H1 (cell line): ENCODE results near the gene USP10.

Experiments used
- ATF3 ChIP-seq: IDR thresholded peaks from 2 replicates; pipeline ENCODE4 v1.6.1; 2011; ENCODE audit warnings: low read depth, mild to moderate bottlenecking, low read length; ENCODE audit not compliant: insufficient read depth
- CBX8 ChIP-seq: fragments of 300-800, 300-1000 bp; sonication (generic); IDR thresholded peaks from 2 replicates; pipeline ENCODE4 v1.7.1; 2016; ENCODE audit warnings: low read depth, low read length, borderline replicate concordance
- CEBPB ChIP-seq: IDR thresholded peaks from 2 replicates; pipeline ENCODE4 v1.6.1; 2012; ENCODE audit warnings: low read depth, low read length
- GTF2F1 ChIP-seq: IDR thresholded peaks from 2 replicates; pipeline ENCODE4 v1.6.1; 2012; ENCODE audit warnings: low read depth, low read length, improper control_type of control experiment, borderline replicate concordance
- JUN ChIP-seq: IDR thresholded peaks from 2 replicates; pipeline ENCODE4 v1.6.1; 2011; ENCODE audit warnings: low read depth, mild to moderate bottlenecking, improper control_type of control experiment, low read length
- POLR2A ChIP-seq, 2 experiments: IDR thresholded peaks; 1 replicate in 1 of 2; 2 replicates in 1 of 2; pipeline ENCODE4 v1.6.1; 2011; ENCODE audit warnings: low read depth in 2 of 2, low read length in 2 of 2, mild to moderate bottlenecking in 2 of 2; ENCODE audit errors: control extremely low read depth in 1 of 2
- RAD21 ChIP-seq, 2 experiments: IDR thresholded peaks in 1 of 2; conservative IDR thresholded peaks in 1 of 2; 2 replicates each; pipeline ENCODE4 v1.6.1; 2011; ENCODE audit warnings: low read depth in 2 of 2, low read length in 2 of 2, improper control_type of control experiment in 1 of 2, inconsistent platforms in 1 of 2, mild to moderate bottlenecking in 1 of 2, moderate library complexity in 1 of 2
- RFX5 ChIP-seq: IDR thresholded peaks from 2 replicates; pipeline ENCODE4 v1.6.1; 2011; ENCODE audit warnings: low read depth, low read length, improper control_type of control experiment, borderline replicate concordance
- RXRA ChIP-seq: IDR thresholded peaks from 2 replicates; pipeline ENCODE4 v1.6.1; 2011; ENCODE audit warnings: low read depth, mild to moderate bottlenecking, low read length, moderate library complexity; ENCODE audit not compliant: insufficient read depth
- TAF7 ChIP-seq: optimal IDR thresholded peaks from 2 replicates; pipeline ENCODE3; 2011; ENCODE audit warnings: low read depth, mild to moderate bottlenecking, inconsistent platforms, low read length, moderate library complexity, borderline replicate concordance
- TF ChIP-seq, protein P1 (sequence below), 3 experiments: IDR thresholded peaks; 1 replicate in 2 of 3; 2 replicates in 1 of 3; pipeline versions ENCODE4 v1.5.1 to v1.6.1; 2011; ENCODE audit warnings: low read length in 3 of 3, mild to moderate bottlenecking in 3 of 3, inconsistent platforms in 2 of 3, low read depth in 1 of 3, moderate library complexity in 1 of 3; ENCODE audit not compliant: insufficient read depth in 1 of 3; ENCODE audit errors: control extremely low read depth in 1 of 3
- TF ChIP-seq, protein P2 (sequence below): IDR thresholded peaks from 2 replicates; pipeline ENCODE4 v1.6.1; 2012; ENCODE audit warnings: low read length, inconsistent platforms
- TF ChIP-seq, protein P3 (sequence below): IDR thresholded peaks from 2 replicates; pipeline ENCODE4 v1.6.1; 2011; ENCODE audit warnings: low read length, improper control_type of control experiment

DNA sequence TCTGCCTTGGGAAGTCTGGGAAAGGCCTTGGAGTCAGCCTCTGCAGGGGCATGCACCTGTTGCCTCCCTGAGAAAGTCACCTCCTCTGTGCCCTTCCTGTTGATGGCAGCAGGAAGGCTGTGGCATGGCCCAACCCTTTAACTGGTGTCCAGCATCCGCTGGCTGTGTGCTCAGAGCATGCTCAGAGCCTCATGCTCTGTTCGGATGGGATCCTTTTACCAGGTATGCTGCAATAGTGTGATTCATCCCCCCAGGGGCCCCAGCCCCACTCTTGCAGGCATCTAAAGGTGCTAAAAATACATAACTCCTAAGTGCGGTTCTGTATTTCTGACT lies 26.6 kb upstream of the USP10 start:
- TF ChIP-seq TAF7 (no peak), RXRA (no peak), JUN (no peak), RFX5 (no peak), CEBPB (no peak), RAD21 (IDR thresholded peaks at IDR 0.05 in 1 of 2, conservative IDR thresholded peaks at IDR 0.05 in 1 of 2; ENCODE audit: low read depth in 2 of 2, low read length in 2 of 2) (no peak), CBX8 (no peak), ATF3 (no peak), POLR2A (IDR thresholded peaks at IDR 0.05; ENCODE audit: control extremely low read depth in 1 of 2, low read depth in 2 of 2, low read length in 2 of 2) (no peak), GTF2F1 (no peak)
- TF ChIP-seq, protein P1, sequence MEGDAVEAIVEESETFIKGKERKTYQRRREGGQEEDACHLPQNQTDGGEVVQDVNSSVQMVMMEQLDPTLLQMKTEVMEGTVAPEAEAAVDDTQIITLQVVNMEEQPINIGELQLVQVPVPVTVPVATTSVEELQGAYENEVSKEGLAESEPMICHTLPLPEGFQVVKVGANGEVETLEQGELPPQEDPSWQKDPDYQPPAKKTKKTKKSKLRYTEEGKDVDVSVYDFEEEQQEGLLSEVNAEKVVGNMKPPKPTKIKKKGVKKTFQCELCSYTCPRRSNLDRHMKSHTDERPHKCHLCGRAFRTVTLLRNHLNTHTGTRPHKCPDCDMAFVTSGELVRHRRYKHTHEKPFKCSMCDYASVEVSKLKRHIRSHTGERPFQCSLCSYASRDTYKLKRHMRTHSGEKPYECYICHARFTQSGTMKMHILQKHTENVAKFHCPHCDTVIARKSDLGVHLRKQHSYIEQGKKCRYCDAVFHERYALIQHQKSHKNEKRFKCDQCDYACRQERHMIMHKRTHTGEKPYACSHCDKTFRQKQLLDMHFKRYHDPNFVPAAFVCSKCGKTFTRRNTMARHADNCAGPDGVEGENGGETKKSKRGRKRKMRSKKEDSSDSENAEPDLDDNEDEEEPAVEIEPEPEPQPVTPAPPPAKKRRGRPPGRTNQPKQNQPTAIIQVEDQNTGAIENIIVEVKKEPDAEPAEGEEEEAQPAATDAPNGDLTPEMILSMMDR (IDR thresholded peaks at IDR 0.05; ENCODE audit: control extremely low read depth in 1 of 3, insufficient read depth in 1 of 3, low read depth in 1 of 3, low read length in 3 of 3) = no peak
- TF ChIP-seq, protein P2, sequence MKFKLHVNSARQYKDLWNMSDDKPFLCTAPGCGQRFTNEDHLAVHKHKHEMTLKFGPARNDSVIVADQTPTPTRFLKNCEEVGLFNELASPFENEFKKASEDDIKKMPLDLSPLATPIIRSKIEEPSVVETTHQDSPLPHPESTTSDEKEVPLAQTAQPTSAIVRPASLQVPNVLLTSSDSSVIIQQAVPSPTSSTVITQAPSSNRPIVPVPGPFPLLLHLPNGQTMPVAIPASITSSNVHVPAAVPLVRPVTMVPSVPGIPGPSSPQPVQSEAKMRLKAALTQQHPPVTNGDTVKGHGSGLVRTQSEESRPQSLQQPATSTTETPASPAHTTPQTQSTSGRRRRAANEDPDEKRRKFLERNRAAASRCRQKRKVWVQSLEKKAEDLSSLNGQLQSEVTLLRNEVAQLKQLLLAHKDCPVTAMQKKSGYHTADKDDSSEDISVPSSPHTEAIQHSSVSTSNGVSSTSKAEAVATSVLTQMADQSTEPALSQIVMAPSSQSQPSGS = no peak
- TF ChIP-seq, protein P3, sequence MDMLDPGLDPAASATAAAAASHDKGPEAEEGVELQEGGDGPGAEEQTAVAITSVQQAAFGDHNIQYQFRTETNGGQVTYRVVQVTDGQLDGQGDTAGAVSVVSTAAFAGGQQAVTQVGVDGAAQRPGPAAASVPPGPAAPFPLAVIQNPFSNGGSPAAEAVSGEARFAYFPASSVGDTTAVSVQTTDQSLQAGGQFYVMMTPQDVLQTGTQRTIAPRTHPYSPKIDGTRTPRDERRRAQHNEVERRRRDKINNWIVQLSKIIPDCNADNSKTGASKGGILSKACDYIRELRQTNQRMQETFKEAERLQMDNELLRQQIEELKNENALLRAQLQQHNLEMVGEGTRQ = no peak
